GM18526 (cell line): ENCODE results near the gene PPIL1.

Source experiments
- POLR2A ChIP-seq: IDR thresholded peaks from 3 replicates; pipeline ENCODE4 v1.6.1; 2011; ENCODE audit not compliant: insufficient read length; ENCODE audit errors: extremely low read depth

PPIL1 gene

GRCh38 chr6:36874443-36875249, at the start of gene PPIL1:
TSS of gene PPIL1 (minus strand) at chr6:36874803. CDS start at chr6:36874772, 31 bp downstream.
- TF ChIP-seq POLR2A: peak; percentile 49

DNA sequence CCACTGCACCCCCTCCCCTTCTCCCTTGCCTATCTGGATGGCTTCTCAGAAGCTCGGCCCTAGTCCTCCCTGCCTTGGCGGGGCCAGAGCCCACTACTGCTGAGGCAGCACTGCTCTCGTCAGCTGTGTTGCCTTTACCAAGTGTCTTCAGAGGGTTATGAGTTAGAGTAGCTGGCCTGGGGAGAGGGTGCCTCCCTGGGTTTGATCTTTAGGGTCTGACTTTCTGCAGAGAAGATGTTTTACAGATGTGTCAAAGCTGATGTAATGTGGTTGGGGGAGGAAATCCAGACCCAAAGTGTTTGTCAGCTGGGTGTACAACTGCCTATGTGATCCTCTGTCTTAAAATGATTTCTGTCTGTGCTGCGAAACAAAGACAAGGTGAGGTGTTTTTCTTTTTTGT, 49.5 kb upstream of the PPIL1 start:
- TF ChIP-seq POLR2A: no peak

DNA sequence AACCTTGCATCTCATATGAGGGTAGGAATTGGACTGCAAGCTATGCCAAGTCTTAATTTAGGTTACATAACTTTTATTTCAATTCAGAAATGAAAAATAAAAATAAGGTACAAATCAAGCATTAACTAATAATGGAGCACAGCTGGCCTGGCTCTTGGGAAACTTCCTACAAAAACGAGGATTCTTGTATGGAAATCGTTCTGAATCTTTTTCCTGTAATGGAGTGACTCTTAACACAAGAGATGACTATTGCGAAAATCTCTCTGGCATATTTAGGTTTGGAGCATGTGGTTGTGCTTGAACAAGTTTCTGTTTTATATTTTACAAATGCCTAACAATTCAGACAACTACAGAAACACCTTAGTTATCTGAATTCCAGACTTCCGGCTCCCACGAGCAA, 45.9 kb upstream of the PPIL1 start:
- no peak for TF ChIP-seq POLR2A

DNA sequence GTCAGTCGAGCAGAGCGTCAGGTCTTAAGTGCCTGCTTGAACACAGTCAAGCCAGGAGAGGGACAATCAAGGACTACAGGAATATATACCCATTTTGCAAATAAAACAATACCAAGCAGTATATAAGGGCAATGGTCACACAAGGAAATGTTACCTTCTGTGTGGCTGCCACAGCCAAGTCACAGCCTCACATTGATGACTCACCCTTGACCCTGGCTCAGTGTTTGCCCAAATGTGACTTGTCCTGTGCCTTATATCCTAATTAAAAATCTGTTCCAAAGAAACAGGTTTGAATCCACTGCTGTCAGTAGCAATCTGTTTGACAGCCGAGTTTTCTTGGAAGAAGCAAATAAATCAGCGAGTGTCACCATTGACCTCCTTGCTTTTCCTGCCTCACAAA, 45.4 kb upstream of the PPIL1 start:
- no peak for TF ChIP-seq POLR2A

- no peak for TF ChIP-seq POLR2A
These were observed 43.1 kb upstream of the PPIL1 start for GRCh38 chr6:36917541-36918193.

DNA sequence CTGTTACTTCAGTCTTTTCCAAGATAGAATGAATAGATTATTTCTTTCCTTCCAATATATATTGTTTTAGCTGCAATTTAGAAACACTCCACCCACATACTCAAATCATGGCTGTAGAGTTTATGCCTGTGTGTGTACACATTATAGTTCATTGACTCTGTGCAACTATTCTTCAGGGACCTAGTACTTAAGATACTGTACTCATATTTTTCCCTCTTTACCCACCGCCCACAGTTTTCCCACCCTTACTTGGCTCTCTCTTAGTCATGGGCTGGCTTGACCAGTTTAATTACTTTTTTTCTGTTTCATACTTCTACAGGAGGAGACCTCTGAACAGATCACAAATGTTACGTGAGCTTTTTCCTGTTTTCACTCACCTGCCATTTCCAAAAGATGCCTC, 41.5 kb upstream of the PPIL1 start:
- TF ChIP-seq POLR2A: no peak

GRCh38 chr6:36915599-36915998, 41.0 kb upstream of the PPIL1 start:
- no peak for TF ChIP-seq POLR2A

GRCh38 chr6:36914227-36914794, 39.7 kb upstream of the PPIL1 start:
- no peak for TF ChIP-seq POLR2A

- no peak for TF ChIP-seq POLR2A
These were observed 38.5 kb upstream of the PPIL1 start for GRCh38 chr6:36913082-36913481.

DNA sequence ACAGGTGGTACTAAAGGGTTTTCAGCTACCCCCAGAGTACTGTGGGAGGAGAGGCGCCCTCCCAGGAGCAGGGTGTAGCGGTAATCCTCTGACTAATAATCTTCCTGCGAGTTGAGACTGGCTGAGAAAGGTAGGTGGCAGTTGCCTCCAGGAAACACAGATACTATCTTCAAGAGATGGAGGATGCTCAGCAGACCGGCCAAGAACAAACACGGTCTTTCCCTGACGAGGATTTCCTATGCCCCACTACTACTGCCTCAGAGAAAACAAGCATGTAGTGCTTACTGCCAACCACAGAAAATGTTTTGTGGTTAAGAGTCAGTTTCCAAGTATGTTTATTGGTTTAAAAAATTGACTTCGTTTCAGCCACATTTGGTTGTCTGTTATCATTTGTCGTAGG, 38.0 kb upstream of the PPIL1 start:
- no peak for TF ChIP-seq POLR2A

- TF ChIP-seq POLR2A: no peak
These were observed 37.4 kb upstream of the PPIL1 start for GRCh38 chr6:36912030-36912454.

DNA sequence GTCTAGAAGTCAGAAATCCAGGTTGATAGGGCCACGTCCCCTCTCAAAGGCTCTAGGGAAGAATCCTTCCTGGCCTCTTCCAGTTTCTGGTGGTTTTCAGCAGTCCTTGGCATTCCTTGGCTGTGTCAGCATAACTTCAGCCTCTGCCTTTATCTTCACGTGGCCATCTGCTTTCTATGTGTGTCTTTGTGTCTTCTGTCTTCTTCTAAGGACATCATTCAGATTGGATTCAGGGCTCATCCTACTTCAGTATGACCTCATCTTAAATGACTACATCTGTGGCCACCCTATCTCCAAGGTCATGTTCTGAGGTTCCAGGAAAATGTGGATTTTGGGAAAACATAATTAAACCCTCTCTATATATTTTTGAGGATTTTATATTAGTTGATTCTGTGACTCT, 34.1 kb upstream of the PPIL1 start:
- no peak for TF ChIP-seq POLR2A

DNA sequence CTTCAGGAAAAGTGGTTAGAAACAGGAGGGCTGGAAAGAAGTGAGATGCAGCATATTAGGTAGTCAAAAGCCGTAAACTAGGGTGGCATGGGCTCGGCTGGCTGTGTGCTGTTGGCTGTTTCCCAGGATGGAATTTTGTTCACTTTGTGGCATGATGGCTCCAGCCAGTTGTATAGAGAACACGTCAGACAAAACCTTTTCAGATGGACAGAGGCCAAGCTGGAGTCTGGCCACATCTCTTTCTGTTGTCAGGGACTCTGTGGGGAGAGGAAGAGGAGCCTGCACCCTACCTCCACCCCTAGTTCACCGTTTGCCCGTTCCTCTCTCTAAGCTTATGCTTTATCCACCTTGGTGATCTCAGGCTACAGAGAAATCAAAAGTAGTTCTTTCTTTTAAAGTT, 33.2 kb upstream of the PPIL1 start:
- no peak for TF ChIP-seq POLR2A

GRCh38 chr6:36906539-36907325, 32.1 kb upstream of the PPIL1 start:
- no peak for TF ChIP-seq POLR2A

GRCh38 chr6:36904851-36905393, 30.3 kb upstream of the PPIL1 start:
- no peak for TF ChIP-seq POLR2A
